ENCODE results near the gene CAMK2A. TPM values are rescaled to one million over a fixed set of nuclear protein-coding genes. Genes with fewer than 3 reads are reported as not detected.
A peak's percentile ranks its signal among the peaks of the same experiment; 100 is the strongest.

Gene CAMK2A
- total and polyA plus RNA-seq, 4 donors = under 0.01 TPM; not detected in 3

DNA sequence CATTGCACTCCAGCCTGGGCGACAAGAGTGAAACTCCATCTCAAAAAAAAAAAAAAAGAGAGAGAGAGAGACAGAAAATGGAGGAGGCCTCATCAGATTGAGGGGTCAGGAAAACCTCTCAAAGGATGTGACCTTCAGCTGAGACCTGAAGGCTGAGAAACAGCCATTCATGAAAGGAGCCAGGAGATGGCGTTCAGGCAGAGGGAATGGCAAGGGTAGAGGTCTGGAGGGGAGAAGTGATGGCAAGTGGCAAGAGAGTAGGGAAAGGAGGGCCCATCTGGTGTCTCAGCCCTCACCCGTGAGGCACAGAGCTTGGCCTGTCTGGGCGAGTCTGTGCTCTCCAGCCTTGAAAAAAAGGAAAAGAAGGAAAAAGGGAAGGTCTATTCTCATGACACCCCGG is 17.0 kb downstream of the CAMK2A start:
- Histone ChIP-seq H3K9ac (ENCODE audit: low read depth in 1 of 2, low read length in 2 of 2) (no peak overlapping the region), H3K27ac (ENCODE audit: low read depth in 1 of 2, low read length in 2 of 2) (no peak overlapping the region), H3K36me3 (ENCODE audit: control insufficient read depth in 4 of 4, insufficient read depth in 3 of 4, low read depth in 1 of 4, low read length in 3 of 4) (no peaks in the 10 kb centered on the region), H3K9me3 (ENCODE audit: control insufficient read depth in 4 of 4, low read length in 3 of 4) (no peaks in the 10 kb centered on the region), H3K4me3 (ENCODE audit: low read depth in 1 of 3, low read length in 3 of 3) (no peak overlapping the region), H3K27me3 (ENCODE audit: control insufficient read depth in 4 of 4, insufficient read depth in 4 of 4, low read length in 3 of 4) (no peaks in the 10 kb centered on the region), H3K4me1 (ENCODE audit: control insufficient read depth in 4 of 4, insufficient read depth in 4 of 4, low read length in 3 of 4) (peaks cover 0 to under 1% (median 0%) of the 10 kb centered on the region in 4 donors)
- WGBS = 80% methylated on average over 5 of the region's 5 CpGs
- peak; percentile 43 to 70 for TF ChIP-seq RAD21 (IDR thresholded peaks at IDR 0.05)
- TF ChIP-seq REST (IDR thresholded peaks at IDR 0.05) = no peak
- DNase-seq (ENCODE audit: low spot score) = no peak

DNA sequence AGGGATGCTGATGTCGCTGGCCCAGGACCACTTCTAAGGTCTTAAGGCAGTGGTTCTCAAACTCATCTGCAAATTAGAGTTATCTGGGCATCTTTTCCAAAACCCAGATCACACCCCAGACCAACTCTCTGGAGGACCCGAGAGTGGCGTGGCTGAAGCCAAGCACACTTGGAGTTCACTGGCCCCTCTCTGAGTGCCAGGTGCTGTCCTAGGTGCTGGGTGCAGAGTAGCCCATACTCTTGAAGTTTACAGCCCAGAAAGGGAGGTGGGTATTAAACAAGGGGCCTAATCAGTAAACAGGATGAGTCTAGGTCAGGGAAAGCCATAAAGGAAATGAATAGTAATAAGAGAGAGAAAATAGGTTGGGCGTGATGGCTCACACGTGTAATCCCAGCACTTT is 17.6 kb downstream of the CAMK2A start:
- Histone ChIP-seq H3K4me3 (ENCODE audit: low read depth in 1 of 3, low read length in 3 of 3) (no peak overlapping the region), H3K9me3 (ENCODE audit: control insufficient read depth in 4 of 4, low read length in 3 of 4) (no peaks in the 10 kb centered on the region), H3K27me3 (ENCODE audit: control insufficient read depth in 4 of 4, insufficient read depth in 4 of 4, low read length in 3 of 4) (no peaks in the 10 kb centered on the region), H3K36me3 (ENCODE audit: control insufficient read depth in 4 of 4, insufficient read depth in 3 of 4, low read depth in 1 of 4, low read length in 3 of 4) (no peaks in the 10 kb centered on the region), H3K9ac (ENCODE audit: low read depth in 1 of 2, low read length in 2 of 2) (no peak overlapping the region), H3K4me1 (ENCODE audit: control insufficient read depth in 4 of 4, insufficient read depth in 4 of 4, low read length in 3 of 4) (peaks cover 2 to 6% (median 5%) of the 10 kb centered on the region in 4 donors), H3K27ac (ENCODE audit: low read depth in 1 of 2, low read length in 2 of 2) (no peak overlapping the region)
- TF ChIP-seq REST (IDR thresholded peaks at IDR 0.05) = no peak
- TF ChIP-seq RXRA (IDR thresholded peaks at IDR 0.05) = no peak
- DNase-seq (ENCODE audit: low spot score) = no peak
- 87% methylated on average over 5 of the region's 5 CpGs for WGBS

DNA sequence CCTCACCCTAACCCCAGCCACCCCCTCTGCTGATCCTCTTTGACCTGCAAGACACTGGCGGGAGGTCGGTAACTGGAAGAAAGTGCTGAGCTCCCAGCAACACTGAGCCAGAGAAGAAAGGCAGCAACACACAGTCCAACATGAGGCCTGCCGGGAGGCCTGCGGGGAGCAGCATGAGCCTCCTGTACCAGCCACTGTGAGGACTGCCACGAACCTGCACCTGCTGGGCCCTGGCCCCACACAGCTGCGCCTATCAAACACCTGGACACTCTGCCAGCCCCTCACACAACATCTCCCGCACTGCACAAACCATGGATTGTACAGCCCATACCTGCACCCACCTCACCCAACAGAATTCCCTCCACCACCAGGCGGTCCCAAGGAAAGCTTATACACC is 18.3 kb downstream of the CAMK2A start:
- no peak overlapping the region for H3K9ac ChIP-seq (ENCODE audit: low read depth in 1 of 2, low read length in 2 of 2)
- no peak overlapping the region for H3K27ac ChIP-seq (ENCODE audit: low read depth in 1 of 2, low read length in 2 of 2)
- DNase-seq (ENCODE audit: low spot score) = no peak
- 94% methylated on average over 8 of the region's 8 CpGs for WGBS
- no peaks in the 10 kb centered on the region for H3K36me3 ChIP-seq (ENCODE audit: control insufficient read depth in 4 of 4, insufficient read depth in 3 of 4, low read depth in 1 of 4, low read length in 3 of 4)
- no peak overlapping the region for H3K4me3 ChIP-seq (ENCODE audit: low read depth in 1 of 3, low read length in 3 of 3)
- peaks cover 6 to 12% (median 11%) of the 10 kb centered on the region in 4 donors for H3K4me1 ChIP-seq (ENCODE audit: control insufficient read depth in 4 of 4, insufficient read depth in 4 of 4, low read length in 3 of 4)
- no peaks in the 10 kb centered on the region for H3K9me3 ChIP-seq (ENCODE audit: control insufficient read depth in 4 of 4, low read length in 3 of 4)
- no peaks in the 10 kb centered on the region for H3K27me3 ChIP-seq (ENCODE audit: control insufficient read depth in 4 of 4, insufficient read depth in 4 of 4, low read length in 3 of 4)
- TF ChIP-seq, protein P1, sequence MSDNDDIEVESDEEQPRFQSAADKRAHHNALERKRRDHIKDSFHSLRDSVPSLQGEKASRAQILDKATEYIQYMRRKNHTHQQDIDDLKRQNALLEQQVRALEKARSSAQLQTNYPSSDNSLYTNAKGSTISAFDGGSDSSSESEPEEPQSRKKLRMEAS (IDR thresholded peaks at IDR 0.05) = no peak
- TF ChIP-seq FOXA2 (IDR thresholded peaks at IDR 0.05) = no peak
- TF ChIP-seq HNF4A (conservative IDR thresholded peaks at IDR 0.05) = no peak
- no peak for TF ChIP-seq GABPA (IDR thresholded peaks at IDR 0.05 in 1 of 2, conservative IDR thresholded peaks at IDR 0.05 in 1 of 2)
- no peak for TF ChIP-seq RAD21 (IDR thresholded peaks at IDR 0.05)
- TF ChIP-seq NR2F2 (IDR thresholded peaks at IDR 0.05) = no peak
- TF ChIP-seq SP1 (IDR thresholded peaks at IDR 0.05) = no peak
- TF ChIP-seq CTCF (IDR thresholded peaks at IDR 0.05; ENCODE audit: low read depth, low read length, missing input control) = no peak
- no peak for TF ChIP-seq FOXA1 (IDR thresholded peaks at IDR 0.05)
- TF ChIP-seq REST (IDR thresholded peaks at IDR 0.05) = no peak
- TF ChIP-seq ATF3 (IDR thresholded peaks at IDR 0.05) = no peak
- TF ChIP-seq HNF4G (IDR thresholded peaks at IDR 0.05) = no peak
